ENCODE results near the gene XYLB.

- TF ChIP-seq POLR2A (IDR thresholded peaks at IDR 0.05), result no peak
- no peak for TF ChIP-seq CTCF (IDR thresholded peaks at IDR 0.05)
Measured at GRCh38 chr3:38348903-38349302, 2.3 kb downstream of the XYLB start.
